Renal pelvis (tissue), 4 donors: ENCODE measurements around the gene SENP5. TPM values are rescaled to one million over a fixed set of nuclear protein-coding genes. Genes with fewer than 3 reads are reported as not detected.
A peak's percentile ranks its signal among the peaks of the same experiment; 100 is the strongest.

Source experiments
- DNase-seq: peaks from one replicate; pipeline ENCODE4 v3.0.0-alpha.2; 2013
- polyA plus RNA-seq, 3 donors: library from polyadenylated mRNA; unstranded; fragments of 120-200 nt; gene quantifications; one replicate each; pipeline ENCODE4 v1.2.1, GENCODE V29; 2013; ENCODE audit not compliant: insufficient read length in 3 of 3

Gene SENP5
- polyA plus RNA-seq, 3 donors = 18.6 to 34.7 (median 32.6) TPM

GRCh38 chr3:196965804-196966173 is 98.1 kb downstream of the SENP5 start:
- no peak for DNase-seq

- DNase-seq = no peak
Measured at GRCh38 chr3:196966526-196967401, 99.0 kb downstream of the SENP5 start.

- no peak for DNase-seq
Measured at GRCh38 chr3:196967412-196968232, 99.9 kb downstream of the SENP5 start.

- no peak for DNase-seq
Measured at GRCh38 chr3:196968233-196969133, 100.8 kb downstream of the SENP5 start, which contains the start of gene PIGZ. Gene PIGZ, minus strand, starts transcription at chr3:196968833. Its CDS starts 16,802 bp downstream, at chr3:196952031.

GRCh38 chr3:196969134-196969659 is 101.5 kb downstream of the SENP5 start:
- no peak for DNase-seq

GRCh38 chr3:196969660-196970546 is 102.2 kb downstream of the SENP5 start:
- DNase-seq = peak; percentile 48

- DNase-seq = no peak
Measured at GRCh38 chr3:196970547-196971093, 102.9 kb downstream of the SENP5 start.

GRCh38 chr3:196971094-196971698 is 103.5 kb downstream of the SENP5 start:
- no peak for DNase-seq

GRCh38 chr3:196974661-196975060 is 106.9 kb downstream of the SENP5 start:
- no peak for DNase-seq

- DNase-seq = no peak
Measured at GRCh38 chr3:196975349-196975748, 107.6 kb downstream of the SENP5 start.

GRCh38 chr3:196976941-196977340 is 109.2 kb downstream of the SENP5 start:
- DNase-seq = no peak

- DNase-seq = no peak
Measured at GRCh38 chr3:196979545-196979944, 111.8 kb downstream of the SENP5 start.

GRCh38 chr3:196981657-196982056 is 113.9 kb downstream of the SENP5 start:
- no peak for DNase-seq

GRCh38 chr3:196983186-196983585 is 115.5 kb downstream of the SENP5 start:
- DNase-seq = no peak

Other genes with a start within 250 kb of the SENP5 start
- 1 to 10 TPM; 2.6 to 4.2 (median 3.9) TPM for gene NRROS, start 228.2 kb upstream of the SENP5 start, polyA plus RNA-seq
- gene CEP19, start 155.7 kb upstream of the SENP5 start, polyA plus RNA-seq = 1 to 10 TPM; 4.3 to 5.8 (median 5.6) TPM
- 10 to 100 TPM; 26.0 to 32.7 (median 31.0) TPM for gene PIGX, start 155.5 kb upstream of the SENP5 start, polyA plus RNA-seq
- 10 to 100 TPM; 63.0 to 79.8 (median 71.7) TPM for gene PAK2, start 128.1 kb upstream of the SENP5 start, polyA plus RNA-seq
- gene NCBP2, start 74.6 kb downstream of the SENP5 start, polyA plus RNA-seq = 100 to 1,000 TPM in 1 of 3 donors, 10 to 100 TPM in 2; 86.8 to 103 (median 88.6) TPM
- gene PIGZ, start 100.9 kb downstream of the SENP5 start, polyA plus RNA-seq = 1 to 10 TPM in 2 of 3 donors, under 1 TPM in 1; 0.83 to 2.4 (median 2.2) TPM
- 1 to 10 TPM; 1.5 to 3.7 (median 2.0) TPM for gene MELTF, start 161.9 kb downstream of the SENP5 start, polyA plus RNA-seq